B cell (primary cell): ENCODE measurements around the gene CNTN2.

Source experiments
- CTCF ChIP-seq: fragments of 200-600 bp; IDR thresholded peaks from one replicate; pipeline ENCODE4 v1.8.0; 2022; ENCODE audit warnings: antibody characterized with exemption, mild to moderate bottlenecking
- EZH2 ChIP-seq: IDR thresholded peaks from 2 replicates; pipeline ENCODE4 v1.6.1; 2012; ENCODE audit warnings: borderline replicate concordance, low read depth, mild to moderate bottlenecking, moderate library complexity, low read length; ENCODE audit not compliant: insufficient read depth, poor library complexity, severe bottlenecking

GRCh38 chr1:205077158-205077933 is 34.3 kb downstream of the CNTN2 start:
- TF ChIP-seq CTCF: no peak
- no peak for TF ChIP-seq EZH2
